Thymus (tissue), 11 donors: ENCODE results near the gene NEK11. TPM values are rescaled to one million over a fixed set of nuclear protein-coding genes. Genes with fewer than 3 reads are reported as not detected.

Source experiments
- DNase-seq, 9 donors: peaks; one replicate each; pipeline ENCODE4 v3.0.0-alpha.2; 2013; ENCODE audit warnings: low spot score in 9 of 9, low read depth in 6 of 9, missing footprints in 1 of 9
- H3K27ac ChIP-seq, 2 donors: one replicate each; pipeline ENCODE4 v1.5.1; 2013; ENCODE audit warnings: control low read depth in 1 of 2, low read depth in 1 of 2, low read length in 1 of 2, mild to moderate bottlenecking in 1 of 2, moderate library complexity in 1 of 2
- H3K27me3 ChIP-seq, 2 donors: one replicate each; pipeline ENCODE4 v1.5.1; 2013; ENCODE audit warnings: low read length in 1 of 2; ENCODE audit not compliant: control insufficient read depth in 2 of 2, insufficient read depth in 1 of 2
- H3K36me3 ChIP-seq, 2 donors: one replicate each; pipeline ENCODE4 v1.5.1; 2013; ENCODE audit warnings: low read length in 1 of 2, mild to moderate bottlenecking in 1 of 2, moderate library complexity in 1 of 2; ENCODE audit not compliant: control insufficient read depth in 2 of 2, insufficient read depth in 2 of 2
- H3K4me1 ChIP-seq, 2 donors: one replicate each; pipeline ENCODE4 v1.5.1; 2013; ENCODE audit warnings: low read length in 2 of 2; ENCODE audit not compliant: control insufficient read depth in 2 of 2, insufficient read depth in 2 of 2
- H3K4me3 ChIP-seq, 2 donors: one replicate each; pipeline ENCODE4 v1.5.1; 2013; ENCODE audit warnings: low read length in 2 of 2, control low read depth in 1 of 2, mild to moderate bottlenecking in 1 of 2
- H3K9me3 ChIP-seq, 2 donors: one replicate each; pipeline ENCODE4 v1.5.1; 2013; ENCODE audit warnings: low read length in 1 of 2, mild to moderate bottlenecking in 1 of 2; ENCODE audit not compliant: control insufficient read depth in 2 of 2, insufficient read depth in 1 of 2
- WGBS: extraction: QIAGEN DNeasy Blood & Tissue Kit; methylation state at CpG from one replicate; pipeline ENCODE4 v1.1.7; 2013; 5-methylcytosine and 5-hydroxymethylcytosine counted together
- polyA plus RNA-seq: library from polyadenylated mRNA; stranded (reverse); fragments of 200-250 nt; gene quantifications from one replicate; pipeline ENCODE4 v1.2.3, GENCODE V29; 2013
- total RNA-seq: library from RNA; stranded (reverse); fragments of 120-200 nt; gene quantifications from one replicate; pipeline ENCODE4 v1.2.4, GENCODE V29; 2013
- donor health status: healthy.

NEK11 gene
- total and polyA plus RNA-seq, 2 donors = 1.8 to 3.2 TPM

- WGBS = 96% methylated on average over 6 of the region's 6 CpGs
- no peaks in the 10 kb centered on the region for H3K36me3 ChIP-seq
- no peak for DNase-seq
- no peak overlapping the region for H3K4me3 ChIP-seq
- H3K27me3 ChIP-seq = no peaks in the 10 kb centered on the region
- no peaks in the 10 kb centered on the region for H3K9me3 ChIP-seq
- peaks cover 0 to 4% of the 10 kb centered on the region in 2 donors for H3K4me1 ChIP-seq
- no peak overlapping the region for H3K27ac ChIP-seq
These were observed 152.2 kb downstream of the NEK11 start for GRCh38 chr3:131178710-131179375.

DNA sequence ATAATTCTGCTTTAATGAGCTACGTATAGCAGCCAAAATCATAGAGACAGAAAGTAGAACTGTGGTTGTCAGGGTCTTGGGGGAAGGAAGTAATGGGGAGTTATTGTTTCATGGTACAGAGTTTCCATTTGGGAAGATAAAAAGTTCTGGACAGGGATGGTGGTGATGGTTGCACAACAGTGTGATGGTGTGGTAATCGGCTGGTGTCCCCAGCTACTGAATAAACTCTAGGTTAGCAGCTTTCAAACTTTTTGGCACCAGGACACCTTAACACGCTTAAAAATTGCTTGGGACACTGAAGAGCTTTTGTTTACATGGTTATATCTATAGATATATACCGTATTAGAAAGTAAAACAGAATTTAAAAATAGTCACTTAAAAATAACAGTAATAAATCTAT is 166.0 kb downstream of the NEK11 start:
- whole genome bisulfite sequencing = 96% methylated on average over 4 of the region's 4 CpGs
- H3K4me3 ChIP-seq = no peak overlapping the region
- no peaks in the 10 kb centered on the region for H3K9me3 ChIP-seq
- H3K27ac ChIP-seq = no peak overlapping the region
- DNase-seq = no peak
- no peaks in the 10 kb centered on the region for H3K36me3 ChIP-seq
- no peaks in the 10 kb centered on the region for H3K4me1 ChIP-seq
- no peaks in the 10 kb centered on the region for H3K27me3 ChIP-seq

GRCh38 chr3:131193641-131194238 is 167.1 kb downstream of the NEK11 start:
- Histone ChIP-seq H3K27me3 (no peaks in the 10 kb centered on the region), H3K36me3 (no peaks in the 10 kb centered on the region), H3K4me1 (no peaks in the 10 kb centered on the region), H3K4me3 (no peak overlapping the region), H3K27ac (no peak overlapping the region), H3K9me3 (no peaks in the 10 kb centered on the region)
- DNase-seq = no peak
- 85% methylated on average over 1 of the region's 1 CpG for WGBS

- DNase-seq = no peak
- Histone ChIP-seq H3K27me3 (no peaks in the 10 kb centered on the region), H3K27ac (no peak overlapping the region), H3K4me3 (no peak overlapping the region), H3K4me1 (no peaks in the 10 kb centered on the region), H3K36me3 (no peaks in the 10 kb centered on the region), H3K9me3 (no peaks in the 10 kb centered on the region)
- 97% methylated on average over 4 of the region's 4 CpGs for WGBS
These were observed 168.1 kb downstream of the NEK11 start for GRCh38 chr3:131194816-131195215.

DNA sequence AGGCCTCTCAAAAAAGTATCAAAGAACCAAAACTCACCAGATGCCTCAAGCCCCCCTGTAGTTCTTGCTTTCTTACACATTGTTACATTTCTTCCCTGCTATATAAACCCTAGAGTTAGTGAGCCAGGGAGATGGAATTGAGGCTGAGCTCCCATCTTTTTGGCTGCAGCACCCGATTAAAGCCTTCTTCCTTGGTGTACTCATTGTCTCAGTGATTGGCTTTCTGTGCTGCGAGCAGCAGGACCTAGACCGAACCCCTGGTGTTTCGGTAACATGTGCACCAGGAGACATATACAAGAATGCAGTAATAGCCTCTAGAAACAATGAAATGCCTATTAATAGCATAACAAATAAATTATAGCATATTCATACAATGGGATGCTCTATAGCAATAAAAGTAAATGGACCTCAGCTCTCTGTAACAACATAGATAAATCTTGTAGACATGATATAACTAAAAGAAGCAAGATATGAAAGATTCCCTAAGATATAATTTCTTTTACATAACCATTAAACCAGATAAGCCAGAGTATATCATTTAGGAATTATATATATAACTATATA is 174.0 kb downstream of the NEK11 start:
- H3K9me3 ChIP-seq = peaks cover 1 to 11% of the 10 kb centered on the region in 2 donors
- no peaks in the 10 kb centered on the region for H3K36me3 ChIP-seq
- no peaks in the 10 kb centered on the region for H3K4me1 ChIP-seq
- WGBS = 98% methylated on average over 4 of the region's 4 CpGs
- H3K27ac ChIP-seq = no peak overlapping the region
- no peak overlapping the region for H3K4me3 ChIP-seq
- no peaks in the 10 kb centered on the region for H3K27me3 ChIP-seq
- no peak for DNase-seq

GRCh38 chr3:131216330-131216729 is 189.7 kb downstream of the NEK11 start:
- Histone ChIP-seq H3K4me1 (no peaks in the 10 kb centered on the region), H3K27me3 (no peaks in the 10 kb centered on the region), H3K4me3 (no peak overlapping the region), H3K27ac (no peak overlapping the region), H3K36me3 (no peaks in the 10 kb centered on the region), H3K9me3 (no peaks in the 10 kb centered on the region)
- no peak for DNase-seq
- whole genome bisulfite sequencing = 93% methylated on average over 1 of the region's 1 CpG

- Histone ChIP-seq H3K4me1 (no peaks in the 10 kb centered on the region), H3K36me3 (no peaks in the 10 kb centered on the region), H3K4me3 (no peak overlapping the region), H3K27ac (no peak overlapping the region), H3K9me3 (no peaks in the 10 kb centered on the region), H3K27me3 (no peaks in the 10 kb centered on the region)
- 95% methylated on average over 6 of the region's 6 CpGs for WGBS
- DNase-seq = no peak
These were observed 190.1 kb downstream of the NEK11 start for GRCh38 chr3:131216801-131217200.

- 95% methylated on average over 6 of the region's 6 CpGs for WGBS
- H3K27ac ChIP-seq = no peak overlapping the region
- no peaks in the 10 kb centered on the region for H3K9me3 ChIP-seq
- no peaks in the 10 kb centered on the region for H3K27me3 ChIP-seq
- DNase-seq = no peak
- H3K4me3 ChIP-seq = no peak overlapping the region
- H3K4me1 ChIP-seq = no peaks in the 10 kb centered on the region
- no peaks in the 10 kb centered on the region for H3K36me3 ChIP-seq
These were observed 190.6 kb downstream of the NEK11 start for GRCh38 chr3:131217296-131217741.

DNA sequence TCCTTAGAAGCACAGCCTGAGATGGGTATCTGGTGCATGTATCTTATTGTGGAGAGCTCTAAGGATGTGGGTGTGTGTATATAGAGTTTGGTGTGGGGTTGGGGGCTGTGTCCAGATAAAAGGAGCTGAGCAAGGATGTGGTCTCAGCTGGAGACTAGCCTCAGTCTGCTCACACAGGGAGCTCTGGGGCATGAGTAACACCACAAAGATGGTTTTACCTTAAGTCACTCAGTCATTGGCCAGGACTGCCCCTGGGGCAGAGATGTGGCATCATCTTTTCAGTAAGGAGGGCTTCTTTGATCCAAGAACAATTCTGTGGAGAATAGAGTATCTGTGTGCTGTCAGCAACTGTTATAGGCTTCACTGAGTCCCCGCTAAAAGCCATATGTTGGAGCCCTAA is 191.5 kb downstream of the NEK11 start:
- no peak for DNase-seq
- WGBS = 97% methylated on average over 1 of the region's 1 CpG
- H3K36me3 ChIP-seq = no peaks in the 10 kb centered on the region
- no peak overlapping the region for H3K27ac ChIP-seq
- no peak overlapping the region for H3K4me3 ChIP-seq
- no peaks in the 10 kb centered on the region for H3K27me3 ChIP-seq
- H3K9me3 ChIP-seq = no peaks in the 10 kb centered on the region
- no peaks in the 10 kb centered on the region for H3K4me1 ChIP-seq
